Stimulated activated CD8-positive, alpha-beta memory T cell treated with anti-CD3 and anti-CD28 coated beads, Interleukin-4, amount 100 ng/mL, for 48 hours (primary cell): ENCODE results near the gene LLGL2.
A peak's percentile ranks its signal among the peaks of the same experiment; 100 is the strongest.

Experiments
- DNase-seq: peaks from one replicate; pipeline ENCODE4 v3.0.0-alpha.2; 2020

The LLGL2 gene

GRCh38 chr17:75594499-75595283 lies 69.2 kb downstream of the LLGL2 start:
- no peak for DNase-seq

GRCh38 chr17:75595284-75595919 lies 69.9 kb downstream of the LLGL2 start:
- DNase-seq = no peak

- no peak for DNase-seq
Observed at GRCh38 chr17:75595920-75596313, 70.4 kb downstream of the LLGL2 start.

GRCh38 chr17:75596320-75597087 lies 71.0 kb downstream of the LLGL2 start:
- no peak for DNase-seq

- DNase-seq = peak; percentile 85
Observed at GRCh38 chr17:75601057-75601987, 75.8 kb downstream of the LLGL2 start.

- no peak for DNase-seq
Observed at GRCh38 chr17:75602644-75603043, 77.1 kb downstream of the LLGL2 start.

GRCh38 chr17:75603123-75603522 lies 77.6 kb downstream of the LLGL2 start:
- no peak for DNase-seq

- no peak for DNase-seq
Observed at GRCh38 chr17:75604034-75604695, 78.7 kb downstream of the LLGL2 start.

GRCh38 chr17:75605790-75606189 lies 80.3 kb downstream of the LLGL2 start:
- no peak for DNase-seq

GRCh38 chr17:75607086-75607485 lies 81.6 kb downstream of the LLGL2 start:
- no peak for DNase-seq

GRCh38 chr17:75610103-75610984 lies 84.8 kb downstream of the LLGL2 start:
- no peak for DNase-seq

- no peak for DNase-seq
Observed at GRCh38 chr17:75611851-75612429, 86.4 kb downstream of the LLGL2 start.

GRCh38 chr17:75612906-75613626 lies 87.6 kb downstream of the LLGL2 start:
- DNase-seq = no peak

- DNase-seq = no peak
Observed at GRCh38 chr17:75614006-75614405, 88.5 kb downstream of the LLGL2 start.

- no peak for DNase-seq
Observed at GRCh38 chr17:75614556-75615270, 89.2 kb downstream of the LLGL2 start.

- DNase-seq = no peak
Observed at GRCh38 chr17:75615301-75615700, 89.8 kb downstream of the LLGL2 start.

- DNase-seq = no peak
Observed at GRCh38 chr17:75616521-75617122, 91.1 kb downstream of the LLGL2 start.

GRCh38 chr17:75617218-75617617 lies 91.7 kb downstream of the LLGL2 start:
- DNase-seq = no peak

- DNase-seq = no peak
Observed at GRCh38 chr17:75617675-75618074, 92.2 kb downstream of the LLGL2 start.
